IPS-15b (cell line): ENCODE measurements around the gene TSR1.

Experiments
- H3K27me3 ChIP-seq: one replicate; pipeline ENCODE4 v1.6.1; 2013; ENCODE audit warnings: low read length; ENCODE audit not compliant: control insufficient read depth, insufficient read depth
- H3K36me3 ChIP-seq: one replicate; pipeline ENCODE4 v1.6.1; 2013; ENCODE audit warnings: low read length; ENCODE audit not compliant: control insufficient read depth, insufficient read depth
- H3K4me1 ChIP-seq: one replicate; pipeline ENCODE4 v1.6.1; 2013; ENCODE audit warnings: mild to moderate bottlenecking, low read length; ENCODE audit not compliant: control insufficient read depth, insufficient read depth
- H3K4me3 ChIP-seq: one replicate; pipeline ENCODE4 v1.5.1; 2013; ENCODE audit warnings: low read depth, low read length
- H3K9ac ChIP-seq: one replicate; pipeline ENCODE4 v1.6.1; 2013; ENCODE audit warnings: low read depth, mild to moderate bottlenecking, low read length
- H3K9me3 ChIP-seq: one replicate; pipeline ENCODE4 v1.6.1; 2013; ENCODE audit warnings: mild to moderate bottlenecking, low read length; ENCODE audit not compliant: control insufficient read depth, insufficient read depth

Gene TSR1

DNA sequence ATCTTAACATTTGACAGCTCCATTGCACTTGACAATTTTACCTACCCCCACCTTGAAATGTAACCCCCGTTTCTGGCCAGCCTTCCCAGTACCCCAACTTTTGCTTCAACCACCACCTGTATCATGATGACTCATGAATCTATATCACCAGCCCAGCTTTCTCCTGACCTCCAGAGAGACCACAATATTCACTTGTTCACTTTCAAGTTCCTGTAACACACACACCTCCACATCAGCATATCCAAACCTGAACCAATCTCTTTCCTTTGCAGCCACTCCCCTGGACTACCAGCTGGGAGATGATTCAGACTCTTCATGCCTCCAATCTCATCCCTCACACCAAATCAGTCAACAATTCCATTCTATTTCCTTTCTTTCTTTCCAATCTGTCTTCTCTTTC, 40.7 kb downstream of the TSR1 start:
- no peaks in the 10 kb centered on the region for H3K9me3 ChIP-seq
- H3K9ac ChIP-seq: no peak overlapping the region
- H3K4me3 ChIP-seq: no peak overlapping the region
- H3K27me3 ChIP-seq: no peaks in the 10 kb centered on the region
- H3K36me3 ChIP-seq: peaks cover 20% of the 10 kb centered on the region
- H3K4me1 ChIP-seq: no peaks in the 10 kb centered on the region

GRCh38 chr17:2292100-2292499, 44.2 kb downstream of the TSR1 start:
- peaks cover 19% of the 10 kb centered on the region for H3K36me3 ChIP-seq
- H3K4me3 ChIP-seq: no peak overlapping the region
- H3K9ac ChIP-seq: no peak overlapping the region
- H3K4me1 ChIP-seq: no peaks in the 10 kb centered on the region
- H3K27me3 ChIP-seq: no peaks in the 10 kb centered on the region
- H3K9me3 ChIP-seq: no peaks in the 10 kb centered on the region

GRCh38 chr17:2289878-2290478, 46.3 kb downstream of the TSR1 start:
- H3K4me3 ChIP-seq: no peak overlapping the region
- H3K9me3 ChIP-seq: no peaks in the 10 kb centered on the region
- peaks cover 13% of the 10 kb centered on the region for H3K36me3 ChIP-seq
- no peaks in the 10 kb centered on the region for H3K27me3 ChIP-seq
- no peak overlapping the region for H3K9ac ChIP-seq
- H3K4me1 ChIP-seq: no peaks in the 10 kb centered on the region

- Histone ChIP-seq H3K36me3 (peaks cover 5% of the 10 kb centered on the region), H3K4me3 (no peak overlapping the region), H3K4me1 (no peaks in the 10 kb centered on the region), H3K9me3 (no peaks in the 10 kb centered on the region), H3K27me3 (no peaks in the 10 kb centered on the region), H3K9ac (no peak overlapping the region)
Observed at GRCh38 chr17:2283302-2283701, 53.0 kb downstream of the TSR1 start.

- Histone ChIP-seq H3K27me3 (no peaks in the 10 kb centered on the region), H3K4me1 (no peaks in the 10 kb centered on the region), H3K9ac (no peak overlapping the region), H3K36me3 (peaks cover 5% of the 10 kb centered on the region), H3K4me3 (no peak overlapping the region), H3K9me3 (no peaks in the 10 kb centered on the region)
Observed at GRCh38 chr17:2282297-2282873, 53.9 kb downstream of the TSR1 start.

DNA sequence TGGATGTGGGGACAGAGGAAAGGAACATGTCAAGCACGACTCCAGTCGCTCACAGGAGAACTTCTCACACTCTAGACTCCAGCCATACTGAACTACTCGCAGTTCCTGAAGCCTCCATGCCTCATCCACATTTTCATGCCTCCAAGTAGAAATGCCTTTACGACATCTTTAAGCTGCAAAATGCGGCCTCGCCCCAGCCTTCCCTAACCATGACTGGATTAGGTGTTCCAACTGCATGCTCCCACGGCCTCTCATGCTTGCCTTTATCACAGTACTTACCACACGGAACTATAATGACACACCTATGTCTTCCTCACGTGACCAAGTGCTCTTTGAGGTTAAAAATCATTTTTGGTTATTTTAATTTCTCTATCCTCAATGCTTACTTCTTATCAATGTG, 56.5 kb downstream of the TSR1 start:
- Histone ChIP-seq H3K36me3 (peaks cover 5% of the 10 kb centered on the region), H3K27me3 (no peaks in the 10 kb centered on the region), H3K4me1 (no peaks in the 10 kb centered on the region), H3K4me3 (no peak overlapping the region), H3K9me3 (no peaks in the 10 kb centered on the region), H3K9ac (no peak overlapping the region)

GRCh38 chr17:2277429-2278170, 58.7 kb downstream of the TSR1 start:
- H3K36me3 ChIP-seq: peaks cover 5% of the 10 kb centered on the region
- no peak overlapping the region for H3K4me3 ChIP-seq
- no peaks in the 10 kb centered on the region for H3K4me1 ChIP-seq
- no peaks in the 10 kb centered on the region for H3K27me3 ChIP-seq
- no peaks in the 10 kb centered on the region for H3K9me3 ChIP-seq
- H3K9ac ChIP-seq: no peak overlapping the region

DNA sequence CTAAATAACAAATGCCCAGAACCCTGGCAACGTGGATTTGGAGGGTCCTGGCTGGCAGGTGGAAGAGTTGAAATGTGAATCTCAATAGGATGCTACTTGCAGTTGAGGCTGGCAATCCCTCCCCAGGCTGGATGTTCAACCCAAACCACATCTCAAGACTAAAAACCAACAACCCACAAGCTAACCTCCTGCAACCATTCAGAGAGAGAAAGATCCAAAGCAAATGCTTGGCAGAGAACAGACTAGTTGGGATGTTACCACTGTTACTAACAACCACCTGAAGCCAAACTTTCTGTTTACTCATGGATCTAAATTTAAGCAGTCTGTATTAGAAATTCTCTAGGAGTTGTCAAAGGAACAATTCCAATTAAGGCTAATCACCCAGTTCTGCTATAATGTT, 60.5 kb downstream of the TSR1 start:
- no peak overlapping the region for H3K4me3 ChIP-seq
- no peaks in the 10 kb centered on the region for H3K4me1 ChIP-seq
- no peaks in the 10 kb centered on the region for H3K9me3 ChIP-seq
- no peak overlapping the region for H3K9ac ChIP-seq
- H3K27me3 ChIP-seq: no peaks in the 10 kb centered on the region
- H3K36me3 ChIP-seq: peaks cover 5% of the 10 kb centered on the region

- Histone ChIP-seq H3K4me1 (no peaks in the 10 kb centered on the region), H3K4me3 (no peak overlapping the region), H3K9ac (no peak overlapping the region), H3K27me3 (no peaks in the 10 kb centered on the region), H3K9me3 (no peaks in the 10 kb centered on the region), H3K36me3 (peaks cover under 1% of the 10 kb centered on the region)
Observed at GRCh38 chr17:2274414-2274813, 61.8 kb downstream of the TSR1 start.
